K562 treated with DMSO at 1 percent for 48 hours (cell line): ENCODE results near the gene STK40. TPM values are rescaled to one million over a fixed set of nuclear protein-coding genes. Genes with fewer than 3 reads are reported as not detected.

Experiments
- total RNA-seq: library from RNA; unstranded; fragments of 300-600 nt; gene quantifications from 2 replicates; pipeline ENCODE4 v1.2.3, GENCODE V29; 2022; ENCODE audit warnings: low replicate concordance; ENCODE audit errors: extremely low read depth

Gene STK40, protein sequence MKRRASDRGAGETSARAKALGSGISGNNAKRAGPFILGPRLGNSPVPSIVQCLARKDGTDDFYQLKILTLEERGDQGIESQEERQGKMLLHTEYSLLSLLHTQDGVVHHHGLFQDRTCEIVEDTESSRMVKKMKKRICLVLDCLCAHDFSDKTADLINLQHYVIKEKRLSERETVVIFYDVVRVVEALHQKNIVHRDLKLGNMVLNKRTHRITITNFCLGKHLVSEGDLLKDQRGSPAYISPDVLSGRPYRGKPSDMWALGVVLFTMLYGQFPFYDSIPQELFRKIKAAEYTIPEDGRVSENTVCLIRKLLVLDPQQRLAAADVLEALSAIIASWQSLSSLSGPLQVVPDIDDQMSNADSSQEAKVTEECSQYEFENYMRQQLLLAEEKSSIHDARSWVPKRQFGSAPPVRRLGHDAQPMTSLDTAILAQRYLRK
- total RNA-seq = 684 TPM in 1 of 2 replicates, not detected in the other

DNA sequence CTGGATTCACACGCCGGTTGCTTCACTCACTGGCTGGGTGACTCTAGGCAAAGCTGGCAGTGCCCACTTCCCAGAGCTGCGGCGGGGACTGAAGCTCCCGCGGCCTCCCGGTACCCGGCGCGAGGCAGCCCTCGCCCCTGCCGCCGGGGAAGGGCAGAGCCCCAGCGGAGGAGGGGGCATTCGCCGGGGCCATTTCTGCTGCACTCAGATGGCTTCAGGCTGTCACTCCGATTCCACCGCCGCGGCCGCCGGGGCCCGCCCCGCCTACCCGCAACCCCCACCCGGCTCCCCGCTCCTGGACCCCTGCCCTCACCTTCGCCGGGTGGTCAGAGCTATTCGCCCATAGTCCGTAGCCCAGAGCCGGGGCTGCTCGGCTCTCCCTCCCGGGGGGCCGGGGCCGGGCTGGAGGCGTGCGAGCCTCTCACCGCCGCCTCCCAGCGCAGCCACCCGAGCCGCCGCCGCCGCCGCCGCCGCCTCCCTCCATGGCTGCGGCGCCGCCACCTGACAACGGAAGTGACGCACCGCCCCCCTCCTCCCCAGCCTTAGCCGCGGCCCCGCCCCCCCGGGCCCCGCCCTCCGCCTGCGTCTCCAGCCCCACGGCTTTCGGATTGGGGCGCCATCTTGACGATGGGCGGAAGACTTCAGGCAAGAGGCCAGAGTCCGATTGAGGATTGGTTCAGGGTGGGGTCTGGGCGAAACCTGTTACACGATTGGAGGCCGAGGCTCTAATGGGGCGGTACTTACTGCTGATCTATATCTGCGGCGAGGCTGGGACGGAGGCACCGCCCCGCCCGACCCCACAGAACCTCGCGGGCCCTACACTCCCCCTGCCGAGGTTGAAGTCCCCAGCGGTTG lies at the start of gene STK40:
Gene STK40 (minus strand): TSS at position 515 of the 855 bp plus-strand sequence. CDS start 24,592 bp downstream, outside the sequence.

DNA sequence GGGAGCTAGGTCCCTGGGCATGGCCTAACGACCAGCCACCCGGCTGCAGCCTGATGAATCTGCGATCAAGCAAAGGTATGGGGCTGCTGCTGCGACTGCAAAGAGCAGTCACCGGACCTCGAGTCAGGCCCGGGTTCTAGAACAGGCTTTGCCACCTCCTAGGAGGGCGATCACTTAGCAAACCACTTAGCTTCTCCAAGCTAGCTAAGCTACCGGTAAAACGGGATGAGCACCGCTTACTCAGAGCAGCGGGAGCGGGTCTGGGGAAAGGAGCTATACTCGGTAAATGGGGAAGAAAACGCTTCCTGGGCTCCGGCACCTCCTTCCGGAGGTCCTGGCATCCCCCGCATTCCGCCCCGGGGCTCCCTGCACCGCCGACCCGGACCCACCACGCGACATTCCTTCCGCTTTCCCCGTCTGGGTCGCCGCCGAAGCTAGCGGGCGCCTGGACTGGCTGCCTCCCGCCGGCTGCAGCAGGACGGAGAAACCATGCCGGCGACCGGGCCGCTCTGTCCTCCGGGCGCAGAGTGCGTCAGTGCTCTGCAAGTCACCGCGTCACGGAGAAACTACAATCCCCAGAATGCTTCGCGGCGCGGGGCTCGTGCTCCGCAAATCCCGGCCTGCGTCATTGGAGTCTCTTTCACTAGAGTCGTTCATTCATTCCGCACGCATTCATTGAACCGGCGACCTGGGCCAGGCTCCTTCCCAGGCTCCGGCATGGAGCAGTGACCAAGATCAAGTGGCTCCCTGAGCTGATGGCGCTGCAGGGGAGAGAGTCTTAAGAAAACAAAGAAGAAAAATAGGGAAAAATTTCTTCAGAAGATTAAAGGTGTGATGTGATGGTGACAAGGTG lies 11.9 kb upstream of the STK40 start, which contains the start of gene LSM10:
Gene LSM10 (minus strand): TSS at position 531 of the 853 bp plus-strand sequence. CDS start 3,779 bp downstream, outside the sequence.

DNA sequence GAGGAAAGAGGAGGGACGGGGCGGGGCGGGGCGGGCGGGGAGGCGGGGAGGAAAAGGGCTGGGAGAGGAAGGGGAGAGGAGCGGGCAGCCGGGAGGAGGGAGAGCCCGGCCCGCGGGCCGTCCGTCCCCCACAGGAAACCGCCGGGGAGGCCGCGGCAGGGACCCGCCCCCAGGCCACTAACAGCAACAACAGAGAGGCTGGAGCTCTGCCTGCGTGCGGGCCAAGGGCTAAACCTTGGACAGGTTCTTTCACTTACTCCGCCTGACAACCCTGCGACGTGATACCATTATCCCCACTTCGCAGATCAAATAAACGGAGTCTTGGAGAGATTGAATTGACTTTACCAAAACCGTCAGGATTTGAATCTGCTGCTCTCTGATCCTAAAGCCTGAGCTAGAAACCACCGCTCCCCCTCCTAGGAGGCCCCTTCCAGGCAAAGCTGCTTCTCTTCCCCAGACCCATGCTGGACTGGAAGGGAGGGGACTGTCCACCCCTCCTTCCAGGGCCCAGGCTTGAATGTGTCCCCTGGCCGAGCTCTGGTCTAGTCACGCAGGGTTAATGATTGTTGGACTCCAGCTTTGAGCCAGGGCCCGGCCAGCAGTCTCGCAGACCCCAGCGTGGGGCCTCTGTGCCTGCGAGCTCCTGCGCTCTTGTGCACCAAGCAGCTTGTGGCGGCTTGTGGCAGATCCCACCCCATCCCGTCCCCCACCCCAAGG lies 61.9 kb downstream of the STK40 start, which contains the start of gene EVA1B:
Gene EVA1B (minus strand): TSS at position 10 of the 717 bp plus-strand sequence. CDS start 608 bp downstream, outside the sequence.

DNA sequence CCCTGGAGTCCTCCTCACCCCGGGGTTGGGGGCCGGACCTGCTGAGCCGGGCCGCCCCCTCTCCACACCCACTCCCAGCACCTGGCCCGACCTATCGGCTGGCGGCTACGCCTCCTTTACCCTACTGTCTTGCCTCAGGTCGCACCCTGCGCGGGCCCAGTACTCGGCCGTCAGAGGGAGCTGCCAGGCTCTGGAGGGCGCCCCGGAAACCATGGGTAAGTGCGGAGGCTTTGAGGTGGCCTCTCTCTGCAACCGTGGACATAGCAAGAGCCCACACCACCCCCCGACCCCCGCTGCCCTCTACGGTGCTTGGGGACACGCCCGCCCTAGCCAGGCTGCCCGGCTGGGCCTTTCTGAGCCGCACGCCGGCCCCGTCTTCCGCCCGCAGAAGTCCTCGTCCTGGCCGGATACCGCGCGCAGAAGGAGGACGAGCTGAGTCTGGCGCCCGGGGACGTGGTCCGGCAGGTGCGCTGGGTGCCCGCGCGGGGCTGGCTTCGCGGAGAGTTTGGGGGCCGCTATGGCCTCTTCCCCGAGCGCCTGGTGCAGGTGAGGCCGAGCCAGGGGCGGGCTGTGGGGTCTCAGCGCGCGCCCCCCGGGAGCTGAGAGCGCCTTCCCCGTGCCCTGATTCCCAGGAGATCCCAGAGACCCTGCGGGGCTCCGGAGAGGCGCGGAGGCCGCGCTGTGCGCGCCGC lies 79.4 kb downstream of the STK40 start, which contains the start of gene SH3D21:
Gene SH3D21 (plus strand): TSS at position 159 of the 692 bp plus-strand sequence. CDS start 53 bp downstream, at position 212.

Other genes starting within 250 kb of the STK40 start
- 362 TPM in 1 of 2 replicates, not detected in the other for gene TRAPPC3, start 236.4 kb downstream of the STK40 start, total RNA-seq
- gene MAP7D1, start 229.8 kb downstream of the STK40 start, total RNA-seq = not detected in 2 replicates
- gene THRAP3, start 161.5 kb downstream of the STK40 start, total RNA-seq = not detected in 2 replicates
- not detected in 2 replicates for gene SH3D21, start 79.6 kb downstream of the STK40 start, total RNA-seq
- gene EVA1B, start 62.3 kb downstream of the STK40 start, total RNA-seq = not detected in 2 replicates
- gene LSM10, start 12.0 kb upstream of the STK40 start, total RNA-seq = not detected in 2 replicates
- gene OSCP1, start 64.5 kb upstream of the STK40 start, total RNA-seq = not detected in 2 replicates
- gene MRPS15, start 78.5 kb upstream of the STK40 start, total RNA-seq = not detected in 2 replicates
- not detected in 2 replicates for gene CSF3R, start 97.0 kb upstream of the STK40 start, total RNA-seq